GM12874 (cell line): Measurements from ENCODE around the gene PNPLA5.

Source experiments
- TF ChIP-seq, protein P1 (sequence below): IDR thresholded peaks from 2 replicates; pipeline ENCODE4 v1.5.1; 2011; ENCODE audit warnings: low read depth, mild to moderate bottlenecking, control low read depth, low read length, moderate library complexity; ENCODE audit not compliant: insufficient read depth

PNPLA5 gene, protein sequence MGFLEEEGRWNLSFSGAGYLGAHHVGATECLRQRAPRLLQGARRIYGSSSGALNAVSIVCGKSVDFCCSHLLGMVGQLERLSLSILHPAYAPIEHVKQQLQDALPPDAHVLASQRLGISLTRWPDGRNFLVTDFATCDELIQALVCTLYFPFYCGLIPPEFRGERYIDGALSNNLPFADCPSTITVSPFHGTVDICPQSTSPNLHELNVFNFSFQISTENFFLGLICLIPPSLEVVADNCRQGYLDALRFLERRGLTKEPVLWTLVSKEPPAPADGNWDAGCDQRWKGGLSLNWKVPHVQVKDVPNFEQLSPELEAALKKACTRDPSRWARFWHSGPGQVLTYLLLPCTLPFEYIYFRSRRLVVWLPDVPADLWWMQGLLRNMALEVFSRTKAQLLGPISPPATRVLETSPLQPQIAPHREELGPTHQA

DNA sequence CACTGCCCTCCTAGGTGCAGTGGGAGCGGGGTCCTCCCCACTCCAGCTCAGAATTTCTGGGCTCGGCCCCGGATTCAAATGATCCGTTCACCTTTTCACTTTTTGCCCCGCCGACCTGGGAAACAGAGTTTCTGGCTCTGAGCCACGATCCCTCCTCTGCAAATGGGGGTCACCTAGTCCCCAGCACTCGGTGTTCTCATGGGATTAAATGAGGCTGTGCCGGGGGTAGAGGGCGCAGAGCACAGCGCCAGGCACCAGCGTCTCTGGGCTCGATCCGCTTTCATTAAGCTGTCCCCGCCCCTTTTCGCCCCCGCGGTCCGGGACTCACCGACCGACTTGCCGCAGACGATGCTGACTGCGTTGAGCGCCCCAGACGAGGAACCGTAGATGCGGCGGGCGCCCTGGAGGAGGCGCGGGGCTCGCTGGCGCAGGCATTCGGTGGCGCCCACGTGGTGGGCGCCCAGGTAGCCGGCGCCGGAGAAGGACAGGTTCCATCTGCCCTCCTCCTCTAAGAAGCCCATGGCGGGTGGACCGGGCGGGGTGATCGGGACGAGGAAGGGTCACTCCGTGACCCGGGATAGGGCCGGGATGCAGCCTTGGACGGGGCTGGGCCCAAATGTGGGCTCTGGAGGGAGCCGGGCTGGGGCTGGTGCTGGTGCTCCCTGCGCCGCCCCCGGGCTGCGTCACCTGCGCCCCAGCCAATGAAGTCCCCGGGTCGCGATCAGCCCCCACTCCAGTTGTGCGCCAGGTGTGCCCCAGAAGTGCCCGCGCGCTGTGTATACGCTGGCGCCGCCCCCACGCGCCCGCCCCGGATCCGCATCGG, at the start of gene PNPLA5:
Gene PNPLA5 (minus strand): TSS at position 654 of the 823 bp plus-strand sequence. CDS start 133 bp downstream, at position 521.
- TF ChIP-seq, protein P1, sequence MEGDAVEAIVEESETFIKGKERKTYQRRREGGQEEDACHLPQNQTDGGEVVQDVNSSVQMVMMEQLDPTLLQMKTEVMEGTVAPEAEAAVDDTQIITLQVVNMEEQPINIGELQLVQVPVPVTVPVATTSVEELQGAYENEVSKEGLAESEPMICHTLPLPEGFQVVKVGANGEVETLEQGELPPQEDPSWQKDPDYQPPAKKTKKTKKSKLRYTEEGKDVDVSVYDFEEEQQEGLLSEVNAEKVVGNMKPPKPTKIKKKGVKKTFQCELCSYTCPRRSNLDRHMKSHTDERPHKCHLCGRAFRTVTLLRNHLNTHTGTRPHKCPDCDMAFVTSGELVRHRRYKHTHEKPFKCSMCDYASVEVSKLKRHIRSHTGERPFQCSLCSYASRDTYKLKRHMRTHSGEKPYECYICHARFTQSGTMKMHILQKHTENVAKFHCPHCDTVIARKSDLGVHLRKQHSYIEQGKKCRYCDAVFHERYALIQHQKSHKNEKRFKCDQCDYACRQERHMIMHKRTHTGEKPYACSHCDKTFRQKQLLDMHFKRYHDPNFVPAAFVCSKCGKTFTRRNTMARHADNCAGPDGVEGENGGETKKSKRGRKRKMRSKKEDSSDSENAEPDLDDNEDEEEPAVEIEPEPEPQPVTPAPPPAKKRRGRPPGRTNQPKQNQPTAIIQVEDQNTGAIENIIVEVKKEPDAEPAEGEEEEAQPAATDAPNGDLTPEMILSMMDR: no peak

DNA sequence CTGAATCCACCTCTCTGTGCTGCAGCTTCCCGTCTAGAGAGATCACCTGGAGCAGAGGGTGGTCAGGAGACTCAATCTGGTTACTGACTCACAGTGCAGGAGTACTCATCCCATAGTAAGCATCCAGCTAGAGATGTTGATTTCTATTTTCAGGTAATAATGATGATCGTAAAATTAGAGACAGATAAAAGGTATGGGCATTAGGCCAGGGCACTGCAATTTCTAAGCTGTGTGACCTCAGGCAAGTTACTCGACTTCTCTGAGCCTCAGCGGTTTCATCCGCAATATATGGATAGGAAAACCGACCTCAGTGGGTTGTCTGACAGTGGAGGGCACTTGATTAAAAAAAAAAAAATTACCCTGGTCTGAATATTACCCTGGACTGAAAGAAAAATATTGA, 49.6 kb upstream of the PNPLA5 start:
- TF ChIP-seq, protein P1: no peak

DNA sequence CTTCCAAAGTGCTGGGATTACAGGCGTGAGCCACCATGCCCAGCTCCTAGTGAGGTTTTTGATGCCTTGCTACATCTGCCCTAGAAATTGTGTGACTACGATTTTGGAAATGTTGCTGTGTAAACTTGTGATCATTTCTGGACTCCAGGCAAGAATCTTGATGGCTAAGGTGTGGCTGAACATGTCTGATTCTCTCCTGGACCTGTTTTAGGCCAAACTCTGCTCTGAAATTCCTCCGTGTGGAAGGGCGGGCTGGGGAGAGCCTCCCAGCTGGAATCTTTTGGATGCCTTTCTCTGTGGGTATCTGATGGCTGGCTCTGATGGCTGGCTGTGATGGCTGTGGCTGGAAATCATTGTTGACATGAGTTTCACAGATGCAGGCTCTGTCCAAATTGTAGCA, 40.0 kb upstream of the PNPLA5 start:
- TF ChIP-seq, protein P1: no peak

DNA sequence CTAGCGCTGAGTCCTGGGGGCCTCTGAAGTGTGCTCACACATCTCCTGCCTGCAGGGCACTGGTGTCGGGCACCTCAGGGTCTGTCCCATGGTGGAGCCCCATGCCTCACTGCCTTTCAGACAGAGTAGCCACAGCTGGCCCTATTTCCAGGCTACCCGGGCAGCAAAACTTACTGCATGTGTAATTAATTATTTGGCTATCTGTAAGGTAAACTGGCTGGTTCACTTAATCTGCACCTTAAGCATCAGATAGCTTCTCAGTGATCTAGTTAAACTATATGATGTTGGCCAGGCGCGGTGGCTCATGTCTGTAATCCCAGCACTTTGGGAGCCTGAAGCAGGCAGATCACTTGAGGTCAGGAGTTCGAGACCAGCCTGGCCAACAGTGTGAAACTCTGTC, 37.1 kb upstream of the PNPLA5 start:
- TF ChIP-seq, protein P1: no peak

DNA sequence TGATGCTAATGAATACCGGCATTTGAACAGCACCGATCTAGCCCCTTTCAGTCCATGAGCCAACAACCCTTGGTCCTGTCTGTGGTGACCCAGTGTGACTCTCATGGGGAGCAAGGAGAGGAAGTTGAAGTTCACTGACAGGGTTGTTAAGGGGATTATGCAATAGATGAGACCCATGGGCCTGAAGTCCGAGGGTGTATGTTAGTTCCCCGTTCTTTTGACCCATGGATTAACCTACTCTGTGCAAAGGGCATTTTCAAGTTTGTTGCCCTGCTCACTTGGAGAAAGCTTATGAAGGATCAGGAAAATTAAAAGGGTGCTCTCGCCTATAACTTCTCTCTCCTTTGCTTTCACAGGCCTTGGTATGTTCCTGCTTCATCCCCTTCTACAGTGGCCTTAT, 36.7 kb upstream of the PNPLA5 start:
- TF ChIP-seq, protein P1: no peak

DNA sequence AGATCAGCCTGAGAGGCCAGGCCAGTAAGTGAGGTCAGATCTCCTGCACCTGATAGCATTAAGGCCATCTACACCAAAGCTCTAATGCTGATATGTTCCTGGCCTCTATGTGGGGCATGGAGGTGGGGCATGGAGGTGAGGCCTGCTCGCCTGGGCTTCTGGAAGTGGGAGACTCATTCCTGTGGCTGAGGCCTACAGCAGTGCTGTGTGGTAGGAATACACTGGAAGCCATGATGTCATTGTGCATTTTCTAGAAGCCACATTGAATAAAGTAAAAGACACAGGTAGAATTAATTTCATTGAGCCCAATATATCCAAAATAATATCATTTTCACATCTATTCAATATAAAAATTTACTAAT, 34.5 kb upstream of the PNPLA5 start:
- TF ChIP-seq, protein P1: no peak
